HG02970 (cell line): ENCODE measurements around the gene EFEMP2.
"Not testable (repeated sequence)": the region's sequence is repeated elsewhere in the genome, so short reads cannot be mapped to it uniquely, and the experiment has no call there.

Source experiments
- ATAC-seq: cut with Tn5 transposase; IDR thresholded peaks from one replicate; pipeline ENCODE4 v1.9.1; 2021; ENCODE audit warnings: mild to moderate bottlenecking, moderate library complexity, moderate number of reproducible peaks; ENCODE audit not compliant: unreplicated experiment, low FRiP score

The EFEMP2 gene

GRCh38 chr11:65833297-65834030, 39.1 kb downstream of the EFEMP2 start, which contains the start of gene SNX32:
Gene SNX32 (plus strand): TSS chr11:65833963. CDS start chr11:65834066, 103 bp downstream.
- peak; percentile 86 for ATAC-seq

- ATAC-seq: not testable (repeated sequence)
Measured at GRCh38 chr11:65832231-65832630, 40.4 kb downstream of the EFEMP2 start.

- no peak for ATAC-seq
Measured at GRCh38 chr11:65829459-65829858, 43.1 kb downstream of the EFEMP2 start.

GRCh38 chr11:65826984-65827735, 45.4 kb downstream of the EFEMP2 start:
- ATAC-seq: no peak

- no peak for ATAC-seq
Measured at GRCh38 chr11:65822776-65823528, 49.6 kb downstream of the EFEMP2 start.

- no peak for ATAC-seq
Measured at GRCh38 chr11:65821107-65821506, 51.5 kb downstream of the EFEMP2 start.

- ATAC-seq: peak; percentile 76
Measured at GRCh38 chr11:65817835-65818680, 54.5 kb downstream of the EFEMP2 start.

- no peak for ATAC-seq
Measured at GRCh38 chr11:65817312-65817834, 55.2 kb downstream of the EFEMP2 start.

GRCh38 chr11:65816696-65817095, 55.9 kb downstream of the EFEMP2 start:
- no peak for ATAC-seq
